ENCODE data around the gene MYOM3.

- TF ChIP-seq CTCF (IDR thresholded peaks at IDR 0.05; ENCODE audit: low read depth, low read length): no peak
- no peak for TF ChIP-seq EZH2phosphoT487 (IDR thresholded peaks at IDR 0.05; ENCODE audit: low read depth)
These were observed 93.0 kb downstream of the MYOM3 start for GRCh38 chr1:24018611-24019580.
